ENCODE results near the gene CREB1.

The CREB1 gene

DNA sequence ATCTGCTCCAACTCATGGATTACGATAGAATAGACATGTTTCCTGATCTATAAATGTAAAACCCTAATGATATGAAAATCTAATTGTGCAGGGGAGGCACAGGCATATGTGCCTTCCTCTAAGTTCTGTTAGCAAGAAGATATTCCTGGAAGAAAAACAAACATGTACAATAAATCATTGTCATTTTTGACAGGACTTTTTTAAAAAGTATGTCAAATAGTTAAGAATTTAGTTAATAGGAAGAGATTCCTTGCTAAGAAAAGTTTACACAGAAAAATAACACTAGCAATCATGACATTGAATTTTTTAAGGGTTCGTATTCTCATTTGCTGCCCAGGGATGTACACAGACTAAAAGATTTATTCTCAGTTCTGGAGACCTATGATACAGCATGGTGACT, 15.3 kb upstream of the CREB1 start:
- H3K9ac ChIP-seq (ENCODE audit: low read length): no peak overlapping the region
- TF ChIP-seq EZH2phosphoT487 (IDR thresholded peaks at IDR 0.05; ENCODE audit: low read depth): no peak
- TF ChIP-seq, protein P1, sequence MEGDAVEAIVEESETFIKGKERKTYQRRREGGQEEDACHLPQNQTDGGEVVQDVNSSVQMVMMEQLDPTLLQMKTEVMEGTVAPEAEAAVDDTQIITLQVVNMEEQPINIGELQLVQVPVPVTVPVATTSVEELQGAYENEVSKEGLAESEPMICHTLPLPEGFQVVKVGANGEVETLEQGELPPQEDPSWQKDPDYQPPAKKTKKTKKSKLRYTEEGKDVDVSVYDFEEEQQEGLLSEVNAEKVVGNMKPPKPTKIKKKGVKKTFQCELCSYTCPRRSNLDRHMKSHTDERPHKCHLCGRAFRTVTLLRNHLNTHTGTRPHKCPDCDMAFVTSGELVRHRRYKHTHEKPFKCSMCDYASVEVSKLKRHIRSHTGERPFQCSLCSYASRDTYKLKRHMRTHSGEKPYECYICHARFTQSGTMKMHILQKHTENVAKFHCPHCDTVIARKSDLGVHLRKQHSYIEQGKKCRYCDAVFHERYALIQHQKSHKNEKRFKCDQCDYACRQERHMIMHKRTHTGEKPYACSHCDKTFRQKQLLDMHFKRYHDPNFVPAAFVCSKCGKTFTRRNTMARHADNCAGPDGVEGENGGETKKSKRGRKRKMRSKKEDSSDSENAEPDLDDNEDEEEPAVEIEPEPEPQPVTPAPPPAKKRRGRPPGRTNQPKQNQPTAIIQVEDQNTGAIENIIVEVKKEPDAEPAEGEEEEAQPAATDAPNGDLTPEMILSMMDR (IDR thresholded peaks at IDR 0.05; ENCODE audit: low read depth, low read length): no peak
- H2AFZ ChIP-seq (ENCODE audit: low read depth, low read length): no peak overlapping the region
- no peaks in the 10 kb centered on the region for H3K9me3 ChIP-seq (ENCODE audit: insufficient read depth, low read length)
- no peaks in the 10 kb centered on the region for H4K20me1 ChIP-seq (ENCODE audit: insufficient read depth, low read length)
- no peaks in the 10 kb centered on the region for H3K79me2 ChIP-seq (ENCODE audit: low read length)
- H3K4me2 ChIP-seq (ENCODE audit: low read length): no peak overlapping the region
- no peak overlapping the region for H3K4me3 ChIP-seq (ENCODE audit: low read length)
- no peaks in the 10 kb centered on the region for H3K27me3 ChIP-seq (ENCODE audit: low read depth, low read length)
- H3K4me1 ChIP-seq (ENCODE audit: low read length): no peaks in the 10 kb centered on the region
- no peak overlapping the region for H3K27ac ChIP-seq (ENCODE audit: low read length)
- no peaks in the 10 kb centered on the region for H3K36me3 ChIP-seq (replicated peaks; ENCODE audit: low read depth, low read length)

DNA sequence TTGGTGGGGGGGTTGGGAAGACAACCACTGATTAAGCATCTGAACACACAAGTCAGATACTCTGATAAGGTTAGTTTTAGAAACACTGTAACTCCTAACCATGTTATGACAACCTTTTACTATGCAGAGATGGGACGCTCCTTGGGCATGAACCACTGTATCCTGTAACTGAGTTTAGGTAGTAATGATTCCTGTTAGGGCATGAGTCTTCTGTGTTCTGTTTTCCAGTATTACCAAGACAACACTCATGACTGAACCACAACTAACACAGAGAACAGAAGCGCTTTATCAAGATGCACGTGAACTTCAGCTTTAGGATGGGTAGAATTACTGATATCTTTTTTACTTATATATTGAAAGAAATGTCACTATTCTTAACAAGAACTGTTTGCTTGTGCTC, 14.1 kb upstream of the CREB1 start:
- Histone ChIP-seq H3K27ac (ENCODE audit: low read length) (no peak overlapping the region), H3K36me3 (replicated peaks; ENCODE audit: low read depth, low read length) (no peaks in the 10 kb centered on the region), H2AFZ (ENCODE audit: low read depth, low read length) (no peak overlapping the region), H3K4me2 (ENCODE audit: low read length) (no peak overlapping the region), H3K79me2 (ENCODE audit: low read length) (no peaks in the 10 kb centered on the region), H3K9me3 (ENCODE audit: insufficient read depth, low read length) (no peaks in the 10 kb centered on the region), H3K4me3 (ENCODE audit: low read length) (no peak overlapping the region), H3K9ac (ENCODE audit: low read length) (no peak overlapping the region), H3K27me3 (ENCODE audit: low read depth, low read length) (no peaks in the 10 kb centered on the region), H4K20me1 (ENCODE audit: insufficient read depth, low read length) (no peaks in the 10 kb centered on the region), H3K4me1 (ENCODE audit: low read length) (0 out of 2 replicates have a peak, but pooled peaks cover 2% of the 10 kb centered on the region)
- TF ChIP-seq, protein P1 (IDR thresholded peaks at IDR 0.05; ENCODE audit: low read depth, low read length): no peak
- no peak for TF ChIP-seq EZH2phosphoT487 (IDR thresholded peaks at IDR 0.05; ENCODE audit: low read depth)

DNA sequence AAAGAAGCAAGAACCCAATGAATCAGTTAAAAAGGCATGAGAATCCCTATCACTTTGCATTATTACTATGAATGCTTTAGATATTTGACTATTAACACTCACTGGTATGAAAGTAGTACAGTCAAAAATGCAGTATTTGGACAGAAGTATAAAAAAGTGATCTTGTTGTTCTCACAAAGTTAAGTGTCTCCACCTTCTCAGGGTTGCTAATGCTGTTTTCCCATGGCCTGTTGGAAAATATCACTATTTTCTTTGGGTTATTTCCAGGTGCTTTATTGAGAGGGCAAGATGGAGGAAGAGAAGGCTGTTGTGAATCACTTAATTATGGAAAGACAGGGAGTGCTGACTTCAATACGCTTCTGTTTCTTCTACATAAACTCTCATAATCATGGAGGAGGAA, 13.6 kb upstream of the CREB1 start:
- Histone ChIP-seq H3K4me1 (ENCODE audit: low read length) (peaks cover 7% of the 10 kb centered on the region), H3K36me3 (replicated peaks; ENCODE audit: low read depth, low read length) (no peaks in the 10 kb centered on the region), H3K9ac (ENCODE audit: low read length) (no peak overlapping the region), H3K27me3 (ENCODE audit: low read depth, low read length) (no peaks in the 10 kb centered on the region), H3K27ac (ENCODE audit: low read length) (no peak overlapping the region), H4K20me1 (ENCODE audit: insufficient read depth, low read length) (no peaks in the 10 kb centered on the region), H3K4me2 (ENCODE audit: low read length) (no peak overlapping the region), H2AFZ (ENCODE audit: low read depth, low read length) (no peak overlapping the region), H3K4me3 (ENCODE audit: low read length) (no peak overlapping the region), H3K79me2 (ENCODE audit: low read length) (no peaks in the 10 kb centered on the region), H3K9me3 (ENCODE audit: insufficient read depth, low read length) (no peaks in the 10 kb centered on the region)
- TF ChIP-seq EZH2phosphoT487 (IDR thresholded peaks at IDR 0.05; ENCODE audit: low read depth): no peak
- TF ChIP-seq, protein P1 (IDR thresholded peaks at IDR 0.05; ENCODE audit: low read depth, low read length): no peak

- Histone ChIP-seq H3K9ac (ENCODE audit: low read length) (no peak overlapping the region), H3K27me3 (ENCODE audit: low read depth, low read length) (no peaks in the 10 kb centered on the region), H3K4me1 (ENCODE audit: low read length) (peaks cover 35% of the 10 kb centered on the region), H4K20me1 (ENCODE audit: insufficient read depth, low read length) (no peaks in the 10 kb centered on the region), H3K4me2 (ENCODE audit: low read length) (no peak overlapping the region), H2AFZ (ENCODE audit: low read depth, low read length) (no peak overlapping the region), H3K4me3 (ENCODE audit: low read length) (no peak overlapping the region), H3K79me2 (ENCODE audit: low read length) (peaks cover 6% of the 10 kb centered on the region; the same call in 1 of the 2 replicates), H3K27ac (ENCODE audit: low read length) (no peak overlapping the region), H3K9me3 (ENCODE audit: insufficient read depth, low read length) (no peaks in the 10 kb centered on the region), H3K36me3 (replicated peaks; ENCODE audit: low read depth, low read length) (peaks cover 2% of the 10 kb centered on the region)
- no peak for TF ChIP-seq EZH2phosphoT487 (IDR thresholded peaks at IDR 0.05; ENCODE audit: low read depth)
- TF ChIP-seq, protein P1 (IDR thresholded peaks at IDR 0.05; ENCODE audit: low read depth, low read length): no peak
Observed at GRCh38 chr2:207523005-207523404, 6.8 kb upstream of the CREB1 start.
